ENCODE results near the gene CBR1.

Gene CBR1

GRCh38 chr21:36069713-36070583 lies at the start of gene CBR1:
Gene CBR1 (plus strand): TSS chr21:36070024. CDS start chr21:36070116, 92 bp downstream.
- DNase-seq: peak; percentile 92

- DNase-seq: no peak
Observed at GRCh38 chr21:36021251-36021837, 48.5 kb upstream of the CBR1 start.

GRCh38 chr21:36022427-36023091 lies 47.3 kb upstream of the CBR1 start:
- no peak for DNase-seq

GRCh38 chr21:36023092-36023480 lies 46.7 kb upstream of the CBR1 start:
- no peak for DNase-seq

- no peak for DNase-seq
Observed at GRCh38 chr21:36024782-36025181, 45.0 kb upstream of the CBR1 start.

GRCh38 chr21:36027347-36027746 lies 42.5 kb upstream of the CBR1 start:
- DNase-seq: no peak

- peak; percentile 52 for DNase-seq
Observed at GRCh38 chr21:36028127-36029069, 41.4 kb upstream of the CBR1 start.

GRCh38 chr21:36029309-36029708 lies 40.5 kb upstream of the CBR1 start:
- DNase-seq: no peak

- no peak for DNase-seq
Observed at GRCh38 chr21:36030581-36031189, 39.1 kb upstream of the CBR1 start.

- DNase-seq: no peak
Observed at GRCh38 chr21:36032647-36033406, 37.0 kb upstream of the CBR1 start.

GRCh38 chr21:36034211-36034913 lies 35.5 kb upstream of the CBR1 start:
- DNase-seq: no peak

GRCh38 chr21:36035381-36035791 lies 34.4 kb upstream of the CBR1 start:
- no peak for DNase-seq

GRCh38 chr21:36038701-36039497 lies 30.9 kb upstream of the CBR1 start:
- no peak for DNase-seq

- no peak for DNase-seq
Observed at GRCh38 chr21:36039861-36040260, 30.0 kb upstream of the CBR1 start.

GRCh38 chr21:36040389-36040788 lies 29.4 kb upstream of the CBR1 start:
- no peak for DNase-seq

GRCh38 chr21:36041910-36042309 lies 27.9 kb upstream of the CBR1 start:
- DNase-seq: no peak

GRCh38 chr21:36044056-36044455 lies 25.8 kb upstream of the CBR1 start:
- DNase-seq: no peak

GRCh38 chr21:36045993-36046392 lies 23.8 kb upstream of the CBR1 start:
- DNase-seq: no peak

GRCh38 chr21:36047139-36047538 lies 22.7 kb upstream of the CBR1 start:
- DNase-seq: no peak

- no peak for DNase-seq
Observed at GRCh38 chr21:36048357-36048756, 21.5 kb upstream of the CBR1 start.

Data from COR-L47 (cell line).